ENCODE results near the gene HINT3.
"Not testable (repeated sequence)": the region's sequence is repeated elsewhere in the genome, so short reads cannot be mapped to it uniquely, and the experiment has no call there.

Gene HINT3

DNA sequence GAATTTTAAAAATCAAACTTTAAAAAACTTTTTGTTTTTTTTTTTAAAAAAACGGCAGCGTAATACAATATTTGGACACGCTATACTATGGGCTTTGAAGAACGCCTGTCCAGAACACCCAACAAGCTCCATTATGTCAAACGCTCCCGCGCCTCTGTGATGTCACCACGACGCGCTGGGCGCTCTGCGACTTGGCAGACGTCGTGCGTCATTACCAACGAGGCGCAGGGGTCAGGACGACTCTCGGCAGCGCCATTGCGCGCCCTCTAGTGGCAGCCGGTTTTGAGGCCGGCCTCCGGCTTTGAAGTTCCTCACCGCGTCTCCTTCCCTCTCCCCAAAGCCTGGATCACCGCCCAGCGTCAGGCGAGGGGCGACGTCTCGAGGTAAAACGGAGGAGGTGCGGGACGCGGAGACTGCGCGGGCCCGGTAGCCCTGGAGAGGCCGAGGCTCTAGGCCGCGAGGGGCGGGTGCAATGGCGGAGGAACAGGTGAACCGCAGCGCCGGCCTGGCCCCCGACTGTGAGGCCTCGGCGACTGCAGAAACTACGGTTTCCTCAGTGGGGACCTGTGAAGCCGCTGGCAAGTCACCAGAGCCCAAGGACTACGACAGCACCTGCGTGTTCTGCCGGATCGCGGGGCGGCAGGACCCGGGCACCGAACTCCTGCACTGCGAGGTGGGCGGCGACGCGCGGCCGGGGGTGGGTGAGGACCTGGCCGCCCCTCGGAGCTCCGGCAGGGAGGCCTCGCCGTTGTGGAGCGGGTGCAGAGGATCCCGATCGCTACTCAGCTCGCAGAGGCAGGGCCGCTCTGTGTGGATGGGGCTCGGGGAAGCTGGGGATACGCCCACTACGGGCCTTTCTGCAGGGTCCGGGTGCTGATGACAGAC lies at the start of gene HINT3:
Gene HINT3 (plus strand): TSS at position 265 of the 885 bp plus-strand sequence. CDS start 208 bp downstream, at position 473.
- DNase-seq (ENCODE audit: low read depth in 1 of 2, low spot score in 1 of 2) = peak; percentile 84 to 96
- in situ Hi-C loops (cut with HindIII; ENCODE audit: low pct_unique_long_range_greater_than_20kb, low sequenced_read_pairs) = no loop called here
- TF ChIP-seq JUND (IDR thresholded peaks at IDR 0.05; ENCODE audit: low read depth) = no peak

- no peak for TF ChIP-seq JUND (IDR thresholded peaks at IDR 0.05; ENCODE audit: low read depth)
- no peak for DNase-seq (ENCODE audit: low read depth in 1 of 2, low spot score in 1 of 2)
- in situ Hi-C loops (cut with HindIII; ENCODE audit: low pct_unique_long_range_greater_than_20kb, low sequenced_read_pairs) = no loop called here
Measured at GRCh38 chr6:125910527-125910926, 46.0 kb upstream of the HINT3 start.

DNA sequence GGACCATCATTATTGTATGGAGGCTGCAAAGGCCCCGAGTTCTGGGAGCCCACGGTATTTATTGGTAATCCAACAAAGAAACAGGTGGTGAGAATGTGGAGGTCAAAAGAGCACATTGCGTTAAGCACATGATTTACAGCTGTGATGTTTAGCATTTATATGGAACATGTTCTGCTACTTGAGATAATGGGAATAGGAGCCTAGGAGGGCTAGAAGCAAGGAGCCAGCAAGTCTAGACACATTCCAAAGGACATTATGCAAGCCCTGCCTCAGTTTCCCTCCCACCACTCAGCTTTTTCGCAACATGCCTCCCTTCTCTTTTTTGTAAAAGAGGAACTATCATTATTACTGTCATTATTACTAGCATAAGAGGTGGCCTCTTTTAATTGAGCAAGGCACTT lies 45.5 kb upstream of the HINT3 start:
- in situ Hi-C loops (cut with HindIII; ENCODE audit: low pct_unique_long_range_greater_than_20kb, low sequenced_read_pairs); DNase-seq (ENCODE audit: low read depth in 1 of 2, low spot score in 1 of 2): not testable (repeated sequence)

DNA sequence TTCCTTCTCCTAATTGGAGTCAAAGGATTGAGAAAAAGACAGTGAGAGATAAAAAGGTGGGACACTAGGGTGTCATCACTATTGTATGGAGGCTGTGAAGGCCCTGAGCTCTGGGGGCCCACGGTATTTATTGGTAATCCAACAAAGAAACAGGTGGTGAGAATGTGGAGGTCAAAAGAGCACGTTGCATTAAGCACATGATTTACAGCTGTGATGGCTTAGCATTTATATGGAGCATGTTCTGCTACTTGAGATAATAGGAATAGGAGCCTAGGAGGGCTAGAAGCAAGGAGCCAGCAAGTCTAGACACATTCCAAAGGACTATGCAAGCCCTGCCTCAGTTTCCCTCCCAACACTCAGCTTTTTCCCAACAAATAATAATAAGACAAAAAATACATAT lies 44.1 kb upstream of the HINT3 start:
- in situ Hi-C loops (cut with HindIII; ENCODE audit: low pct_unique_long_range_greater_than_20kb, low sequenced_read_pairs) = not testable (repeated sequence)

DNA sequence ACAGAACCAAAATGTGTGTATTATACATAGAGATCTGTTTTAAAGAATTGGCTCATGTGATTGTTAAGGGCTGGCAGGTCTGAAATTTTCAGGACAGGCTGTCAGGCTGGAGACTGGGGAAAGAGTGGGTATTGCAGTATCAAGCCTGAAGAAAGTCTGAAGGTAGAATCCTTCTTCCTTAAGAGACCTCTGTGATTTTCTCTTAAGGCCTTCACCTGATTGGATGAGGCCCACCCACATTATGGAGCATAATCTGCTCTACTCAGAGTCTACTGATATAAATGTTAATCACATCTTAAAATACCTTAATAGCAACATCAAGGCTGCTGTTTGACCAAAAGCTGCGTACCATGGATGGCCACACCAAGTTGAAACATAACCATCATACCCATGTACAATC lies 43.4 kb upstream of the HINT3 start:
- in situ Hi-C loops (cut with HindIII; ENCODE audit: low pct_unique_long_range_greater_than_20kb, low sequenced_read_pairs) = no loop called here

More for the DNA sequence above, 44.1 kb upstream of the HINT3 start:
- DNase-seq (ENCODE audit: low read depth in 1 of 2, low spot score in 1 of 2) = not testable (repeated sequence)

GRCh38 chr6:125913864-125914351 lies 42.7 kb upstream of the HINT3 start:
- in situ Hi-C loops (cut with HindIII; ENCODE audit: low pct_unique_long_range_greater_than_20kb, low sequenced_read_pairs) = no loop called here
- TF ChIP-seq JUND (IDR thresholded peaks at IDR 0.05; ENCODE audit: low read depth) = no peak
- no peak for DNase-seq (ENCODE audit: low read depth in 1 of 2, low spot score in 1 of 2)

More for the DNA sequence above, 43.4 kb upstream of the HINT3 start:
- TF ChIP-seq JUND (IDR thresholded peaks at IDR 0.05; ENCODE audit: low read depth) = no peak
- DNase-seq (ENCODE audit: low read depth in 1 of 2, low spot score in 1 of 2) = no peak

- in situ Hi-C loops (cut with HindIII; ENCODE audit: low pct_unique_long_range_greater_than_20kb, low sequenced_read_pairs) = no loop called here
- TF ChIP-seq JUND (IDR thresholded peaks at IDR 0.05; ENCODE audit: low read depth) = no peak
- DNase-seq (ENCODE audit: low read depth in 1 of 2, low spot score in 1 of 2) = no peak
Measured at GRCh38 chr6:125918230-125918629, 38.3 kb upstream of the HINT3 start.

- TF ChIP-seq JUND (IDR thresholded peaks at IDR 0.05; ENCODE audit: low read depth) = no peak
- peak in 1 of 2 experiments; percentile 43 for DNase-seq (ENCODE audit: low read depth in 1 of 2, low spot score in 1 of 2)
- in situ Hi-C loops (cut with HindIII; ENCODE audit: low pct_unique_long_range_greater_than_20kb, low sequenced_read_pairs) = no loop called here
Measured at GRCh38 chr6:125918681-125919566, 37.6 kb upstream of the HINT3 start.

DNA sequence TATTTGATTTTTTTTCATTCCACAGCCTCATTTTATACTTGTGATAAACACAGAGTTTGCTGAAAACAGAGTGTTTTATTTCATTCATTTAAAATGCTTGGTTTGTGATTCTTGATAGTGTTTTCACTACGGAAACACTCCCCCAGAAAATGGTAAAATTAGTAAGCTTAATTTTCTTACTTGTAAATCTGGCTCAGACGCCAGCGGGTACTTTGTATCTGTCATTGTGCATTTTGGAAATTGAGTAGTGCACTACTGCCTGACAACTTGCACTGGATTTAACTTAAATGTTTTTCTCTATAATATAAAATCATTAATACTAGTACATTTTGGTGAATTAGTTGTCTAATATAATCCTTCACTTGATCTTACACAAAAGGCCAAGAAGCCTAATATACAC lies 37.0 kb upstream of the HINT3 start:
- no peak for TF ChIP-seq JUND (IDR thresholded peaks at IDR 0.05; ENCODE audit: low read depth)
- in situ Hi-C loops (cut with HindIII; ENCODE audit: low pct_unique_long_range_greater_than_20kb, low sequenced_read_pairs) = no loop called here
- DNase-seq (ENCODE audit: low read depth in 1 of 2, low spot score in 1 of 2) = no peak

GRCh38 chr6:125922322-125922860 lies 34.2 kb upstream of the HINT3 start:
- DNase-seq (ENCODE audit: low read depth in 1 of 2, low spot score in 1 of 2) = no peak
- in situ Hi-C loops (cut with HindIII; ENCODE audit: low pct_unique_long_range_greater_than_20kb, low sequenced_read_pairs) = no loop called here
- TF ChIP-seq JUND (IDR thresholded peaks at IDR 0.05; ENCODE audit: low read depth) = no peak

GRCh38 chr6:125923366-125923877 lies 33.1 kb upstream of the HINT3 start:
- TF ChIP-seq JUND (IDR thresholded peaks at IDR 0.05; ENCODE audit: low read depth) = no peak
- in situ Hi-C loops (cut with HindIII; ENCODE audit: low pct_unique_long_range_greater_than_20kb, low sequenced_read_pairs) = no loop called here
- no peak for DNase-seq (ENCODE audit: low read depth in 1 of 2, low spot score in 1 of 2)

DNA sequence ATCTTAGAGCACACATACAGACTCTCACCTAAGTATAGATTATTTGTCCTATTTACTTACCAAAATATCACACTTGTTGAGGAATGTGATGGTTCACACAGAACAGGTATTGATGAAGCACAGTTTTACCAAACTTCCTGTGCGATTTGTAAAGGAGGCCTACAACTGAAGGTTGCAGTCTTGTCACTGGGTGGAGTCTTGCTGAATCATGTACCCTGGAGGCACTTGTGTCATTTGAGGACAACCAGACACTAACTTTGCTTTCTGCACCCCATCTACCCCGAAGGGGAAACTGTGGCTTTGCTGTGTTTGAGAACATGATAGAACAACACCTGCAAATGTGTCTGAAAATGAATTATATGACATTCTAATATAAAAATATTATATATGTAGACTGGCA lies 32.4 kb upstream of the HINT3 start:
- in situ Hi-C loops (cut with HindIII; ENCODE audit: low pct_unique_long_range_greater_than_20kb, low sequenced_read_pairs) = no loop called here
- no peak for TF ChIP-seq JUND (IDR thresholded peaks at IDR 0.05; ENCODE audit: low read depth)
- peak in 1 of 2 experiments; percentile 50 for DNase-seq (ENCODE audit: low read depth in 1 of 2, low spot score in 1 of 2)

All from T47D (cell line).